Measurements from ENCODE around the gene VPS13C. TPM values are rescaled to one million over a fixed set of nuclear protein-coding genes. Genes with fewer than 3 reads are reported as not detected.

The VPS13C gene
- polyA plus RNA-seq, 2 of the 4 experiments (the other 2 are of a cell fraction) = 13.2 to 26.5 TPM

DNA sequence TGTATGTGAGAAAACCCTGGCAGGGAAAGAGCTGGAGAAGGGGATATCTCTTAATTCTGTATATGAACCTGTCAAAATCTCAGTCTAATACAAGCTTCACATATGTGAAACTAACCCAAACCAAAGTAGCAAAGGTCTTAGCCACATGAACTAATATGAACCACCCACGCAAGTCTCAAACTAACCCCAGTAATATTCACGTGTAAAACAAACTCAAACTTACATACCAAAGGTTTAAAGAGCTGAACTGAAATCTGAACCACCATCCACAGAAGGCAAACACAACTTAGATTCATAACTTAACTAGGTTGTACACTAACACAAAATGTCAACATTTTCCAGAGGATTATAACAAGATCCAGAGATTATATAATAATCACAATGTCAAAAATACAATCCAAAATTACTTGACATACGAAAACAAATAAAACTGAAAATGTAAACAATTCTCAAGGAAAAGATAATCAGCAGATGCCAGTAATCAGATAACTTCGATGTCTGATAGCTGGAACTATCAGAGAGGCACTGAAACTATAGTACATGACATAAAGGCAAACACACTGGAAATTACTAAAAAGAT lies 64.1 kb downstream of the VPS13C start:
- ATAC-seq = no peak
- no peak for TF ChIP-seq SMC3 (IDR thresholded peaks at IDR 0.05)
- Histone ChIP-seq H3K27ac (no peak overlapping the region), H3K4me1 (no peaks in the 10 kb centered on the region), H3K4me3 (no peak overlapping the region), H3K9me3 (no peaks in the 10 kb centered on the region), H3K4me2 (no peak overlapping the region)
- ChIA-PET CTCF (interaction anchor here (0.5 to 1.3 kb wide), 6 partner anchors 13 to 161 kb away, joined by 3 to 5 read pairs (median 3); no protein-coding TSS in a partner anchor), POLR2A (no interaction called here)
- 86% methylated on average over 4 of the region's 4 CpGs for WGBS (ENCODE audit: missing lambda C conversion rate)
- peak; percentile 28 for FAIRE-seq
- DNase-seq (ENCODE audit: low read depth in 1 of 2, low spot score in 1 of 2) = no peak

DNA sequence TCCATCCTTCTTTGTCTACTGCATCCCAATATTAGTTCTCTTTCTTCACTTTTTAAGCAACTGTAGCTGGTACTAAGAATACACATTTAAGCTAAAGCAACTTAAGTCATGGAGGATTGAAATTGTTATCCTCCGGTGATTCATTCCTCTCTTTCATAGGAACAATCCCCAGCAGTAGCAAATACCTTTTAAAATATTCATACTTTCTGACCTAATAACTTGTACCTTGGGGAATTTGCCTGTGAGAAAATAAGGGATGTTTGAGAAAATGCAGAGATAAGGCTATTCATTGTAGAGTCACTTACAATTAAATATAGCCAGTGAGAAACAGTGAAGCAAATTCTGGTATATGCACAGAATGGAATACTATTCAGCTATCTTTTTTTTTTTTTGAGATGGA lies 66.0 kb downstream of the VPS13C start:
- DNase-seq (ENCODE audit: low read depth in 1 of 2, low spot score in 1 of 2) = no peak
- Histone ChIP-seq H3K4me1 (0 out of 3 replicates have a peak, but pooled peaks cover 3% of the 10 kb centered on the region), H3K27ac (no peak overlapping the region), H3K4me3 (no peak overlapping the region), H3K4me2 (no peak overlapping the region), H3K9me3 (no peaks in the 10 kb centered on the region)
- ChIA-PET CTCF (interaction anchor here (0.6 to 2.5 kb wide), 2 partner anchors 10 to 15 kb away, joined by 3 to 6 read pairs; no protein-coding TSS in a partner anchor), POLR2A (interaction anchor here (0.6 kb wide), 1 partner anchor 1618 kb away, joined by 5 read pairs; no protein-coding TSS in a partner anchor)
- no peak for ATAC-seq
- WGBS (ENCODE audit: missing lambda C conversion rate) = 91% methylated on average over 1 of the region's 1 CpG
- TF ChIP-seq KDM1A (IDR thresholded peaks at IDR 0.05; ENCODE audit: low read depth) (no peak), FOSL2 (IDR thresholded peaks at IDR 0.05) (no peak), FOSL2 (CRISPR knock-in tag; IDR thresholded peaks at IDR 0.05) (no peak), ELK1 (IDR thresholded peaks at IDR 0.05; ENCODE audit: low read depth, low read length) (no peak), HOXB13 (CRISPR knock-in tag; IDR thresholded peaks at IDR 0.05; ENCODE audit: low read depth) (no peak), EHMT2 (IDR thresholded peaks at IDR 0.05; ENCODE audit: low read depth) (no peak), FOSB (CRISPR knock-in tag; IDR thresholded peaks at IDR 0.05) (no peak), MAFK (IDR thresholded peaks at IDR 0.05; ENCODE audit: partially characterized antibody) (no peak), TFCP2L1 (CRISPR knock-in tag; IDR thresholded peaks at IDR 0.05) (no peak), MYC (IDR thresholded peaks at IDR 0.05; ENCODE audit: borderline replicate concordance, low read length) (no peak), EHF (CRISPR knock-in tag; IDR thresholded peaks at IDR 0.05) (no peak), CHD4 (IDR thresholded peaks at IDR 0.05; ENCODE audit: borderline replicate concordance) (no peak), REST (IDR thresholded peaks at IDR 0.05) (no peak), JUN (IDR thresholded peaks at IDR 0.05) (no peak), SMC3 (IDR thresholded peaks at IDR 0.05) (no peak), RAD21 (conservative IDR thresholded peaks at IDR 0.05 in 1 of 2, IDR thresholded peaks at IDR 0.05 in 1 of 2) (no peak)
- TF ChIP-seq, protein P1, sequence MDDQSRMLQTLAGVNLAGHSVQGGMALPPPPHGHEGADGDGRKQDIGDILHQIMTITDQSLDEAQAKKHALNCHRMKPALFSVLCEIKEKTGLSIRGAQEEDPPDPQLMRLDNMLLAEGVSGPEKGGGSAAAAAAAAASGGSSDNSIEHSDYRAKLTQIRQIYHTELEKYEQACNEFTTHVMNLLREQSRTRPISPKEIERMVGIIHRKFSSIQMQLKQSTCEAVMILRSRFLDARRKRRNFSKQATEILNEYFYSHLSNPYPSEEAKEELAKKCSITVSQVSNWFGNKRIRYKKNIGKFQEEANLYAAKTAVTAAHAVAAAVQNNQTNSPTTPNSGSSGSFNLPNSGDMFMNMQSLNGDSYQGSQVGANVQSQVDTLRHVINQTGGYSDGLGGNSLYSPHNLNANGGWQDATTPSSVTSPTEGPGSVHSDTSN (IDR thresholded peaks at IDR 0.05) = no peak
- FAIRE-seq = no peak

- Histone ChIP-seq H3K4me3 (no peak overlapping the region), H3K27ac (no peak overlapping the region), H3K9me3 (no peaks in the 10 kb centered on the region), H3K4me2 (no peak overlapping the region), H3K4me1 (0 out of 3 replicates have a peak, but pooled peaks cover 3% of the 10 kb centered on the region)
- ATAC-seq (no peak), DNase-seq (ENCODE audit: low read depth in 1 of 2, low spot score in 1 of 2) (no peak), FAIRE-seq (no peak)
- CTCF ChIA-PET = interaction anchor here (0.6 to 2.5 kb wide), 3 partner anchors 8 to 1922 kb away, joined by 3 to 6 read pairs (median 4); no protein-coding TSS in a partner anchor
- POLR2A ChIA-PET = no interaction called here
- no peak for TF ChIP-seq MAZ (IDR thresholded peaks at IDR 0.05; ENCODE audit: borderline replicate concordance, low read depth, low read length)
- no peak for TF ChIP-seq MYC (IDR thresholded peaks at IDR 0.05; ENCODE audit: borderline replicate concordance, low read length)
- no peak for TF ChIP-seq HDAC2 (IDR thresholded peaks at IDR 0.05)
- no peak for TF ChIP-seq FOSL2 (IDR thresholded peaks at IDR 0.05)
- TF ChIP-seq FOSL2 (CRISPR knock-in tag; IDR thresholded peaks at IDR 0.05) = no peak
- TF ChIP-seq ELK1 (IDR thresholded peaks at IDR 0.05; ENCODE audit: low read depth, low read length) = no peak
Observed at GRCh38 chr15:61992518-61992917, 67.7 kb downstream of the VPS13C start.

Measured in A549 (cell line).